NCI-H524 treated with DMSO at 0.1 percent for 48 hours (cell line): ENCODE data around the gene ASCL2.

ENCODE experiments used
- DNase-seq: peaks from one replicate; lab custom pipeline; 2025; lab: John Stamatoyannopoulos, UW

ASCL2 gene

DNA sequence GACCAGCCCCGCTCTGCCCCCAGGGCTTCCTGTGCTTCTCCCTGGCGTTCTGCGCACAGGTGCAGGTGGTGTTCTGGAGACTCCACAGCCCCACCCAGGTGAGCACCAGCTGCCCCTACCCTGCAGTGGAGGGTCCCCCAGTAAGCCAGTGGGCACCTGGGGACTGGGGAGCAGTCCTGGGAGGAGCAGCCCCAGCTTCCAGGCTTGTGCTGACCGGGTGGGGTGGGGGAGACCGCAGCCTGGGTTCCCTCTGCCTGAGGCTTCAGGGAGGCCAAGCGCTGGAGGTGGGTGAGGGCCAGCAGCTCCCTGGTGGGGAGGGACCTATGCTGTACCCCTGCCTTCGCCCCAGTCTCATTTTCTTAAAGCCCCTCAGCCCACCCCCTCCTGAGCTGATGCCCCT lies 38.3 kb upstream of the ASCL2 start:
- no peak for DNase-seq

DNA sequence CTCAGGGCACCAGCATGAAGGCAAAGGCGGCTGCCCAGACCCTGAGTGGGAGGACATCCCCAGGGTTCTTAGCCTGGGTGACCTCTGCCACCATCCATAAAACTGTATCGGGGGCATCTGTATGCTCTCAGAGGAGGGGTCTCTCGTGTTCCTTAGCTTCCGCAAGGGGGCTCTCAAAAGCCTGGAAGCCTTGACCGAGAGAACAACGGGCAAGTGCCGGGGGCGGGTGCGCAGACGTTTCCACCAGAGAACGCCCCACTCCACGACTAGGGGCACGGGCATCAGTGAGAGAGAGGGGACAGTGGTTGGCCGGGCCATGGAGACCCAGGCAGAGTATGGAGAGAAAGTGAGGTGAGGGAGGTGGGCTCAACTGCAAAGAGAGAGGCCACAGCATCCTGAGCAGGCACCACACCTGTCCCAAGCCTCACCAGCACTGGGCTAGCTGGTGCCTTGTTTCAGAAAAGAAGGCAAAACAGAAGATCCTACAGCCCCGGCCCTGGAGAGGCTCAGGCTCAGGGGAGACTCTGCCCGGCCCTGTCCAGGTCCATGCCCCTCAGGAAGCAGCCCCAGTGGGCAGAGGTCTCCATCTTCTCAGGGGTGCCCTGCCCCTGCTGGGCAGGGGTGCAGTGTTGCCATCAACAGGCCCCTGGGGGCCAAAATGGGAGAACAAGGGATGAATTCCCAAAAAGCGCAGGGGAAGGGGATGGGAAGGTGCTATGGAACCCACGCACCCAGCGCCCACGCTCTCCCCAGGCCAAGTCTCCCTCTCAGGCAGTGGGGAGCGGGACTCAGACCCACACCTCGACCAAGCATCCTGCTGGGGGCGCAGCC lies 37.3 kb upstream of the ASCL2 start:
- DNase-seq = no peak

DNA sequence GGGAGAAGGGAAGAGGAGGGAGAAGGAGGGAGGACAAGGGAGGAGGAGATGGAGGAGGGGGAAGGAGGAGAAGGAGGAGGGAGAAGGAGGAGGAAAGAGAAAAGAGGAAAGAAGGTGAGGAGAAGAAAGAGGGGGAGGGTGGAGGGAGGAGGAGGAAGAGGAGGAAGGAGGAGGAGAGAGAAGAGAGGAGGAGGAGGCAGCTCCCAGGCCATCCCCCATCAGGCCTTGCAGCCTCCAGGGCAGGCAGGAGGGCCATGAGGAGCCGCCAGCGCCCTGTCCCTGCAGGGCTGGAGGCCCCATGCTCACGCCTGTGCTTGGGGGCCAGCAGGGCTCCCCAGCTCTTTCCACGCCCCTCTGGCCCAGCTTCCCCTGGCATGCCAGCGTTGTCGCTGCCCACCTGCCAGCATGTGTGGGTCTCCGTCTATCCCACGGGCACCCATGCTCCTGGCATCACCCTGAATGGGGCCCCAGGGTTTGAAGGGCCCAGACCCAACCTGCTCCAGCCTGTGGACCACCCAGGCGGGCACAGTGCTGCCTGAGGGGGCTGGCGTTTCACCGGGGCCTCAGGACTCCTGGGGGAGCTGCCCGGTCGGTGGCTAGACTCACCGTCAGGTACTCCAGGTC lies 36.6 kb upstream of the ASCL2 start:
- DNase-seq = no peak

DNA sequence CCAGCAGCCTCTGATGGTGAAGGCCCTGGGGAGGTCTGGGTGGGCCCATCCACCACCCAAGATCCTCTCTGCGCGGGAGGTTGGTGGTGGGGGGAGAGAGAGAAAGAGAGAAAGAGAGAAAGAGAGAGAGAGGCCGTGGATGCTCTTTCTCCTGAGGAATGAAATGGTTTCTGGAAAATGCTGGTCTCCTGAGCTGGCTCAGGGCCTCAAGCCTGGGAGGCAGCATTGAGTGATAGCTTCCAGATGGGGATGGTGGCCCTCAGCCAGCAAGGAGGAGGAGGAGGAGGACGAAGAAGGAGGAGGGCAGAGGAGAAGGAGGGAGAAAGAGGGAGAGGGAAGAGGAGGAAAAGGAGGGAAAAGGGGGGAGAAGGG lies 36.0 kb upstream of the ASCL2 start:
- no peak for DNase-seq

DNA sequence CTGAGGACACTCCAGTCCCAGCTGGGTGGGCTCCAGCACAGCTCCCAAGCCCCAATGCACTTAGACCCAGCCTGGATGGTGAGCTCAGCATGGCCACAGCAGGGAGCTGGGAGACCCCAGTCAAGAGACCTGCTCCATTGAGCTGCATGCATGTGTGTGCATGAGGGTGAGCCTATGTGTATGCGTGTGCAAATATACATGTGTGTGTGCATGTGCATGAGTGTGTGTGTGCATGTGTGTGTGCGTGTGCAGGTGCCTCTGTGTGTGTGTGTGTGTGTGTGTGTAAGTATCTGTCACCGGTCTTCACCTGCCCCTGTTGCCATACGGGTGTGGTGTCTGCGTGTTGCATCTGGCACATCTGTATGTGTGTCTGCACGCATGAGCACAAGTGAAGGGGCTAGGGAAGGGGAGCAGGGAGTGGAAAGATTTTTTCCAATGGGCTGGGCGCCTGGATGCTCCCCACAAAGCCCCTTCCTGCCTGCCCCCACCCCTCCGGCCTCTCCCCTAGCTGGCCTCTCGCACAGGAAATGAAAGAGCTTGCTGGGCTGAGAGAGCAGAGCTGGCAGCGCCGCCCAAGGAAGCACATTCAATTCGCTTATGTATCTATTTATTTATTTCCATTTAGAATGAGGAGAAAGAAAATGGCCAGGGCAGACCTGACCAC lies 35.5 kb upstream of the ASCL2 start:
- no peak for DNase-seq

DNA sequence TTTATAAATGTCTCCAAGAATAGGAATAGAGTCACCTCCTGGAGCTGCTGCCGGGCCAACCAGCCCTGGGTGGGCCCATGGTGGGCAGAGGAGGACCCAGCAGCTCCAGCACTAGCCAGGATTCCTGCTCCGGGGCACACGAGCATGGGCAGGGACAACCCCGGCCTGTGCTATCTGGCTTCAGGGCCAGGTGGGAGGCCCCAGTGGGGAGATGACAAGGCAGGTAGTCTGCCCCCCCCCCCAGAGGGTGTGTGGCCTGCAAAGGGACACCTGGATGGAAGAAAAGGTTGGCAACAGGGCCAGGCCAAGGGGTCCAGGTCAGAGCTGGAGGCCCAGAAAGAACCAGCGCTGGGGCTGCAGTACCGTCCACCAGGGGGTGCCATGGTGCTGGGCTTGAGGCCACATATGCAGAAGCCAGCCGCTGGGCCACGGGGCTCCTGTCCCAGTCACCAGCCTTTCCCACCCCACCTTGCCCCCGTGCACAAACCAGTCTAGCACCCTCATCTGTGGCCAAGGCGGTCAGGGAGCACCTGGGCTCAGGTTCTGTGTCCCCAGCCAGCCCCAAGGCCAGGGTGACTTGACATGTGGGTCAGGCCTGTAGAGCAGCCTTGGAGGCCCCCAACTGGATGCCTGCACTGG lies 34.9 kb upstream of the ASCL2 start:
- no peak for DNase-seq

DNA sequence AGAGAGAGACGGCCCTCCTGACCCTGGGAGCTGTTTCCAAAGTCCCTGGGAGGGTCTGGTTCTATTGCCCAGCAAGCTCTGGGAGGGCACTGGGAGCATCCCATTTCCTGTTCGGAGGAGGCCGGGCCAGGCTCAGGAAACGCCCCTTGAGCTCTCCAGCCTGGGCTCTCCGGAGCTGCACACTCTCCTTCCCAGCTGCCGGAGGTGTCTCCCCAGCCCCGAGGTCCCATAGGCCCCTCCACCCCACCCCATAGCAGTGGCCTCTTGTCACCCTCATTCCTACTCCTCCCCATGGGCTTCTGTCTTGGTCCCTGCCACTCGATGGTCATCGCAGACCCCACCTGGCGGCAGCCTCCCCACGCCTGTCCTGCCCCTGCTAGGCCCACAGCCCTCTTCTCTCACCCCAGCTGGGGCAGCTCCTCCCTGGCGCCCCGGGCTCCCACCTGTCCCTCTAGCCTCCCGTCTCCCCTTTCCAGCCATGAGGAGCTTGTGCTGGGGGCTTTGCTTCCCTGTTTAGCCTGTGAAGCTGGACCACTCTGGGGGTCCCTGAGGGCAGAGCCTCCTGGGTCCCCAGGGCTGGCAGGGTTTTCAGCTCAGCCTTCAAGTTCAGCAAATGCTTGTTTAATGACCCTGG lies 34.2 kb upstream of the ASCL2 start:
- DNase-seq = no peak

DNA sequence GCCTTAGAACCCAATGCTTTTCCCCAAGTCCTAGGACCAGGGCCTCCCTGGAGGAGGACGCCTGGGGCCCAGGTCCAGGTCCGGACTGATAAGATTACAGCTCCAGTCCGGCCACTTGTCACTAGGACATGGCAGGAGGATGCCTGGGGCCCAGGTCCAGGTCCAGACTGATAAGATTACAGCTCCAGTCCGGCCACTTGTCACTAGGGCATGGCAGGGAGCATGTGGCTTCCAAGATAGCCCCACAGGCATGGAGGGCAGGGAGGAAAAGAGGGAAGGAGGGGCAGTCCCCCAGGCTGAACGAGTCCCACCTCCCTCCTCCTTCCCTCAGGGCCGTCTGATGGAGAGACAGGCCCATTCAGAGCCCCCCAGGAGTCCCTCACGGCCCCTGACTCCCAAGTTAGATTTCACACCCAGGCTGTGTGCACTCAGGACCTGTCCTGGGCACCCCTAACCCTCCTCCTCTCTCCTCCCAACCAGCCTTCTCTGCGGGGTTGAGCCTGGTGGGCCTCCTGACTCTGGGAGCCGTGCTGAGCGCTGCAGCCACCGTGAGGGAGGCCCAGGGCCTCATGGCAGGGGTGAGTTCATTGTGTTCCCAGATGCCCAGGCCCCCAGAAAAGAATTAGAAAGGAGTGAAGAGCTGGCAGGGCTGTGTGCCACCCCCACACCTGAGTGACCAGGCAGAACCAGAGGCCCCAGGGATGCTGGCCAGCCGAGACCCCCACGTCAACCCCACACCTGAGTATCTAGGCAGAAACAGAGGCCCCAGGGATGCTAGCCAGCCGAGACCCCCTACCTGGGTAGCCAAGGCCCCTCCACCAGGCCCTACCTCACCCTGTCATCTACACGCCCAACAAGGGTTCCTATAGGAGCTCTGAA lies 33.5 kb upstream of the ASCL2 start:
- DNase-seq = no peak

DNA sequence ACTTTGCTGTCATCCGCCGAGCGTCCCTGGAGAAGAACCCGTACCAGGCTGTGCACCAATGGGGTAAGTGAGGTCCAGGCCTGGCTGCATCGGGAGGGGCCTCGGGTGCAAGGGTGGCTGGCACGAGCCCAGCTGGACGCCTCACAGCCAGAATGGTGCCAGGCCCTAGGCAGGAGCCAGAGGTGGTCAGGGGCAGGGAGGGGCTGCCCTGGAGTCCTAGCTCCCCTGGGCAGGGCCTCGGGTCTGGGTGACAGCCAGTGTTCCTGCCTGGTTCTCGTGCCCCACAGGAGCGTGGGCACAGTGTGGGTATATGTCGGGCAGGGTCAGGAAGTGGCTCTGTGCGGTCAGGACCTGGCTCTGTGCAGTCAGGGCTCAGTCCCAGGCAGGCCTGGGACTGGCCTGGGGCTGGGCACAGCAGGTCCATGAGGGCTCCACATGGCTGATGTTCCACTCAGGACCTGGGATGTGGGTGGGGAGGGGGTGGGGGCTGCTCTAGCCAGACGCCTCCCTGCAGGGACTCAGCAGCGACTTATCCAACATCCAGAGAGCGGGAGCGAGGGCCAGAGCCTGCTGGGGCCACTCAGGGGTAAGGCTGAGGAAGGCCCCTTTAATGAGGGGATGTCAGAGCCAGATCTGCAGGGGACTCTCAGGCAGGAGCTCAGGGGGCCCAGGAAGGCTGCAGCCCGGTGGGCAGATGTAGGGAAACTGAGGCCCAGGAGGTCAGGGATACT lies 32.7 kb upstream of the ASCL2 start:
- DNase-seq = no peak

DNA sequence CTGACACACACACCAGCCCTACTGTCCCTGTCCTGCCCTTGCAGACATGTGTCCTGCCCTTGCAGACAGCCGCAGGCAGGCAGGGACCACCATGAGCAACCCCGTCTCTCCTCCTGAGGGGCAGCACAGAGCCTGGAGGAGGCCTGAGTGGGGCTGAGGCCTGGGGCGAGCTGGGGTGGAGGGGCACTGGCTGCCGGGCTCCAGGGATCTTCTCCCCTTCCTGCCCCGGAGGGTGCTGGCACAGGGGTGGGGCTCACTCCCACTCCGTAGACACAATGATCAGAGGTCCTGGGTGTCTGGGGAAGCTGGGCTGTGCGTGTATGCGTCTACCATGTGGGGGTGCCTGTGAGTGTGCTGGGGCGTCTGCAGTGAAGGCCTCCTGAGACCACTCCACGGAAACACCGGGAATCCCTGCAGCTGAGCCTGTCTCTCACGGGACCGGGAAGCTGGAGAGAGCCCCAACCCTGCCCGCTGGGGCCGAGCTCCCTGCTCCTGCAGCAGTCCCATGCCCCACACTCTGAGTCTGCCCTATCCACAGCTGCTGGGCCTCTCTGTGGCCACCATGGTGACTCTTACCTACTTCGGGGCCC lies 32.0 kb upstream of the ASCL2 start:
- DNase-seq = no peak

DNA sequence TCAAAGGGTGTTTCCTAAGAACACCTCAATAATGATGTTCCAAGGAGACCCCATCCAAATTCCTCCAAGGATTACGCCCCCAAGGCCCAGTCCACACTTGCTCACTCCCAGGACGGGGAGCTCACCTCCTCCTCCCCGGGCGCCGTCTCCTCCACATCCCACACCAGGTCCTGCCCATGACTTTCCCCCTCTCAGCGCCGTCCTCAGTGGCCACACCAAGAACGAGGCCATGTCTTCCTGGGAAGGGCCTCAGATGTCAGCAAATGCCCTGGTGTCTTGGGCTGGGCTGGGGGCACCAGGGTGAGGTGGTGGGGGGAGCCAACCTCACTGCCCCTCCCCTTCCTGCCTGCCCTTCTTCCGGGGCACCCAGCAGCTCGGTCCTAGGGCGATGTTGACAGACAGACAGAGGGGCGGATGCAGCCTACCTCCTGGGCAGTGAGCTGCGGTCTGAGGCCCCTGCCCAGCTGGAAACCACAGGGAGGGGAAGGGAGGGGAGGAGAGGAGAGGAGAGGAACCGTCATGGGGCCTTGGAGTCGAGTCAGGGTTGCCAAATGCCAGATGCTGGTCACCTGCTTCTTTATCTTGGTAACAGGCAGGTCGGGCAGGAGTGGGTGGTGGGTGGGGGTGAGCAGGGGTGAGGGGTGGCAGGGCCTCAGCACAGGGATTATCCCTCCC lies 31.4 kb upstream of the ASCL2 start, which contains the start of the genes C11orf21 and TSPAN32:
C11orf21 (minus strand) TSS at position 288 of the 675 bp plus-strand sequence; CDS start at position 178, 110 bp downstream.
TSPAN32 (plus strand) TSS at position 383 of the 675 bp plus-strand sequence; CDS start at position 520, 137 bp downstream.
- no peak for DNase-seq

DNA sequence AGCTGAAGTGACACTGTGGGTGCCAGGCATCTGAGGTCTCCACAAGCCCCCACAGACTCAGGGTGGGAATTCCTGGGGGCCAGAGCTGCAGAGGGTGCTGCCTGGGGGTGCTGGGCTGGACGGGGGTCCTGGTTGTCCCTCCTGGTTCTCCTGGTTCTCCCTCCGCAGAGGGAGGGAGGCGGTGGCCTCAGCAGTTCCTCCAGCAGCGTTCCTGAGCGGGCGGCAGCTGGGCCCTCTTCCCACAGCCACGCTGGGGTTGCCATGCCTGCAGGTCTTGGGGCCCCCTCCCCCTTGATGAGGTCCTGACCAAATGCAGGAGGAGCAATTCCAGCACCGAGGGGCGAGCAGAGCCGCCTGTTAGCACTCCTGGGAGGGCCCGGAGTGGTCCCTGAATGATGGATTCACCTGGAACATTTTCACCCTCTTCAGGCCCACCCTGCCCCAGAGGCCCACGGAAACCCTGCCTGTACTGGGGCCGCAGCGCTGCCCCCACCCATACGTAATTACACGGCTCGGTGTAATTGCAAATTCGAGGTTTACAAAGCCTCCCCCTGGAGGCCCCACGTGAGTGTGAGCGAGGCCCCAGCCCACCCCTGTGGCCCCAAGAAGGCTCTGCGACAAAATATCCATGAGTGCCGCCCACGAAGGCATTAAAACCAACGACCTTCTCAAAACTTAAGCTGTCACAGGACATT lies 30.7 kb upstream of the ASCL2 start:
- DNase-seq = no peak

DNA sequence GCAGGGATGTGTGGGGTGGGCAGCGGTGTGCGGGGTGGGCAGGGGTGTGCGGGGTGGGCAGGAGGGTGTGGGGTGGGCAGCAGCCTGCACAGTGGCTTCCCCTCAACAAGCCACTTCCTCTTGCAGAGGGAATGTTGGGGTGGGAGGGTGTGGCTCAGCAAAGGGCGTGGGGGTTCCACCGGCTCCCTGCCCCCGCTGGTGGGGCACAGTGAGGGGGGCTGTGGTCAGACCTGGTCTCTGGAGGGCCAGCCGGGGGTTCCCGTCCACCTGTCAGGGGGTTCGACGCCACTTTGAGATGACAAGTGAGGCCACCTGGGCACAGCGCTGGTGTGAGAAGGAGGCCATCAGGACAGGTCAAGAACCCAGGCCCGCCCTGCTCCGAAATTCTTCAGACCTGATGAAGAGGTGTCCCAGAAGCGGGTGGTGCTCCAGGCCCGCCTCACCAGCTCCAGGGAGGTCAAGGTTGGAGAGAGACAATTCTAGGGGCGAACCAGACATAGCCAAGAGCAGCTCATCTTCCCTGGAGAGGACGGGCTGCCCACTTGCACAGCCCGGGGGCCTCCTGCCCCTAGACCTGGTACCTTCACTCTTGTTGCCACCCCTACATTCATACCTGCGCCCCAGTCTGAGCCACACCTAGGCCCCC lies 30.0 kb upstream of the ASCL2 start:
- DNase-seq = no peak

DNA sequence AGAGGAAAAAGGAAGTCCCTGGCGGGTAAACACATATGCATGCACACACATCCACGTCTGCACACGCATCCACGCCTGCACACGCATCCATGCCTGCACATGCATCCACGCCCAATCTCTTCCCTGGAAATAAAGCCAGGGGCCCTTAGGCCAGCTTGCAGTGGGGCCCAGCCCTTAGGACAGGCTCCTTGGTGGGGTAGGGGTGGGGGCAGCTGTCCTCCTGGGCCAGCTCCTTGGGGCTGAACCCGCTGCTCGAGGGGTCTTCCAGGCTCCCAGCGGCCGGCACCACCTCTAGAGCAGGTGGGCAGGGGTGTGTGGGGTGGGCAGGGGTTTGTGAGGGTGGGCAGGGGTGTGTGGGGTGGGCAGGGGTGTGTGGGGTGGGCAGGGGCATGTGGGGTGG lies 29.4 kb upstream of the ASCL2 start:
- no peak for DNase-seq

DNA sequence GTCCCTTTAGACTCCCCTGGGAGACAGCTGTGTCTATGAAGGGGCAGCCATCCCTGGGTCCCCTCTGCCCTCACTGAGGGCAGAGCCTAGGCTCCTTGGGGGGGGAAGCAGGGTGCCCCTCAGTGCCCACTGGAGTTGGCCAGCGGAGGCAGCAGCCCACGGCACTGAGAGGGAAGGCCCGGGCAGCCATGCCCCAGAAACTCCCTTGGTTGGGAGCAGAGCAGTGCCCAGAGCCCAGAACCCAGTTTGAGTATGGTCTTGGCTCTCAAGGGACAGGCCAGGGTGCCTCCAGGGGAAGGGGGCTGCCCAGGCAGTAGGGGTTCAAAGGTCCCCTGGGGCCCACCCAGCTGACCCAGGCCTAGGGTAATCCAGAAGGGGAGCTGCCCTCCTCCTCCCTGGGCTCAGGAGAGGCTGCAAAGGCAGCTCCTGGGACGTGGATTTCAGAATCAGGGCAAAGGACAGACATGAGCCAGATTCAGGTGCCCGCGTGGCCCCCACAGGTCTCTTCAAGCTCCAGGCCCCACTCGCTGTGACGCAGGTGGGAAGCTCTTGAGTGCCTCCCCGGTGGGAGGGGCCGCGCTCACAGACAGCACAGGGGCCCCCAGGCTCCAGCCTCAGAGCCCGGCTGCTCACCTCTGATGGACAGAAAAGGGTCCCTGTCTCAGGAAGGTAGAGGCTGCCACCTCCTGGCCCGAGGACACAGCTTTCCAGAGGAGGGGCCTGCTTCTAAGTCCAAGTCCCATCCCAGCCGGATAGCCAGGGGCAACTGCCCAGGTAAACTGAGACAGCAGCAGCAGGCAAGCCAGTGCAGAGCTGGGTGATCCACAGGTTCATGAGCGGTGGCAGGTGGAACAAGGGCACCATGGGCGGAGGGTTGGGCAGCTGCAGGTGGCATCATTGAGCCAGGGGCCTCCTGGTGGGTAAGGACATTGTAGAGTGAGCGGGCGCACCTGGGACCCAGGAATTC lies 28.7 kb upstream of the ASCL2 start:
- DNase-seq = no peak

DNA sequence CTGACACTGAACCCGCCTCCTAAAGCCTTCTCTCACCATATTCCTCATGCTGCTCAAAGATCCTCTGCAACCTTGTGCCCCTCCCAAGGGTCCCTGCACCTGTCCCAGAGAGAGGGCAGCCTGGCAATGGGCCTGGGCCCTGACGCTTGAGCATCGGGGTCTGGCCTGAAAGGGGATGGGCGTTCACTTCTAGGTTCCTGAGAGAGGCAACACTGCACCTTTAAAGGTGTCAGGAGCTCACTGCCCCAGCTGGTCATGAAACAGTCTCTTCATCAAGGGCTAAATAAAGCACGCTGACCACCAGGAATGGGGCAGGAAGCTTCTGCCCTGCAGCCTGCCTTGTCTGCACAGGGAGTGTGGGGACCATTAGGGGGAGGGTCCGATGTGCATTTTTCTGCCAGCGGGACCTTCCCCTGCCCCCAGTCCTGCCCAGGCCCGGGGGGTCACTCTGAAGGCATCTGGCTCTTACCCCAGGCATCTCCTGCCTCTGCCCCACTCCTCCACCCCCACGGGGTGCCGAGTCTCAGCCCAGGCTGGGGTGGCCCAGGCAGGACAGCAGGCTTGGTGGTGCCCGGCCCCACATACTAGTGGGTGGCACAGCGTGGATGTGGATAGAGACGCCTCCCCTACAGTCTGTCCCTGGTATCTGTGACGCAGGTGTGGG lies 27.9 kb upstream of the ASCL2 start:
- no peak for DNase-seq
